Putamen (tissue), 1 donor: ENCODE results near the gene TMEM209.
"Not testable (repeated sequence)": the region's sequence is repeated elsewhere in the genome, so short reads cannot be mapped to it uniquely, and the experiment has no call there.

Source experiments
- DNase-seq: peaks from one replicate; pipeline ENCODE4 v3.0.0-alpha.2; 2016; ENCODE audit warnings: low spot score

TMEM209 gene

DNA sequence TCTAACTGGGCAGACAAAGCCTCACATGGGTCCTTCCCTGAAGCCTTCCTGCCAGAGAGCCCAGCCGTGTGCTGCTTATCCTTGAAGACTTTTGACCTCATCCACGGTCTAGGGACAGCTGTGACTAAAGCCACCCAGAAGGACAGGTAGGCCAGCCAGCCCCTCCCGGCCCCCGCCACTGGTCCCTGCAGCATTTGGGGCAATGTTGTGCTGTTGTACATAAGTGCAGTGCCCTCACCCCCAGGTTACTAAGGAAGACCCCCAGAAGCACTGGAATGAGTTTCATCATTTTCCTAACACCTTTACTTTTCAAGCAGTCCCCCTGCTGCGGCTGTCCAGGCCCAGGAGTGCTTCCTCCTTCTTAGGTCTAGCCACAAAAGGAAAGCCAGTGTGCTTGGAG is 43.0 kb downstream of the TMEM209 start:
- no peak for DNase-seq

- DNase-seq, result no peak
These were observed 44.8 kb downstream of the TMEM209 start for GRCh38 chr7:130160455-130160854.

DNA sequence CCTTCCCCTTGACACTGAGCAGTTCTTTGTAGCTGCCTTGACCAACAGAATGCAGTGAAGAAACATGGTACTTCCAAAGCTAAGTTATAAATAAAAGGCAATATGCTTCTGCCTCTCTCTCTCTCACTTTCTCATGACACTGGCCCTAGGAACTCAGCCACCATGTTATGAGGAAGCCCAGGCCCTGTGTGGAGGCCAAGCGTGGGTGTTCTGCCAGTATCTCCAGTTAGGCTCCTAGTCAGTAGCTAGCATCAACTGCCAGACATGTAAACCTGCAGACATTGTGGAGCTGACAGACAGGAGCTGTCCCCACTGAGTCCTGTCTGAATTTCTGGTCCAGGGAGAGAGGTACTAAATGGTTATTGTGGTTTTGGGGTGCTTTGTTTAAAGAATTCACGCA is 45.2 kb downstream of the TMEM209 start:
- DNase-seq, result no peak

DNA sequence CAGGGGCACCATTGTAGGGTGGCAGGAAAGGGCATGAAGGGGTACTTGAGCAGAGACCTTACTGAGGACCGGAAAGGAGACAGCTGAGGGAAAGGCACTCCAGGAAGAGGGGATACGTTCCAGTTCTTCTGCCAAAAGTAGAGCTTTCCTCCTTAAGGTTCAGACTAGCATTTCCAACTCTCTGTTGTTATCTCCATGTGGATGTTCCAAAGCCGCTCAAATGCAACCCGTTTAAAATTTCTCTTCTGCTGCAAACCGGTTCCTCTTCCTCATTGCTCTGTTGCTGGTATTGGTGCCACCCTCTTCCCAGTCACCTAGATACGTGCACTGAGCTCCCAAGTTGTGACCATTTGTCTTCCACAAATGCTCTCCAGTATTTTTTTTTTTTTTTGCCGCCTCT is 47.5 kb downstream of the TMEM209 start:
- no peak for DNase-seq

DNA sequence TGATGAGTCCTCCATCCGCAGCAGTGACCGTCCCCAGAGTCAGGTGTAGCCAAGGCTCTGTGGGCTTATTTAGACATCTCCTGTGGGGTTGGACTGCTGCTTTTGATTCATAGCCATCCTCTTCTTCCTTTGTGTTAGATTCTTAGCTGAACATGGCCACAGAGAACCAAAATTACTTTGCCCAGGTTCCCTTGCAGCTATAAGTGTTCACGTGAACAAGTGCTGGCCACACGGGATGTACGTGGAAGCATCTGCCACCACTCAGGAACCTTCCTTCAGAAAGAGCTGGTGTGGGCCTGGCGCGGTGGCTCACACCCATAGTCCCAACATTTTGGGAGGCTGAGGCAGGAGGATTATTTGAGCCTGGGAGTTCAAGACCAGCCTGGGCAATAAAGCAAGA is 49.1 kb downstream of the TMEM209 start:
- DNase-seq, result no peak

GRCh38 chr7:130154501-130155317 is 50.5 kb downstream of the TMEM209 start:
- DNase-seq, result no peak

GRCh38 chr7:130154131-130154500 is 51.1 kb downstream of the TMEM209 start:
- DNase-seq, result no peak

DNA sequence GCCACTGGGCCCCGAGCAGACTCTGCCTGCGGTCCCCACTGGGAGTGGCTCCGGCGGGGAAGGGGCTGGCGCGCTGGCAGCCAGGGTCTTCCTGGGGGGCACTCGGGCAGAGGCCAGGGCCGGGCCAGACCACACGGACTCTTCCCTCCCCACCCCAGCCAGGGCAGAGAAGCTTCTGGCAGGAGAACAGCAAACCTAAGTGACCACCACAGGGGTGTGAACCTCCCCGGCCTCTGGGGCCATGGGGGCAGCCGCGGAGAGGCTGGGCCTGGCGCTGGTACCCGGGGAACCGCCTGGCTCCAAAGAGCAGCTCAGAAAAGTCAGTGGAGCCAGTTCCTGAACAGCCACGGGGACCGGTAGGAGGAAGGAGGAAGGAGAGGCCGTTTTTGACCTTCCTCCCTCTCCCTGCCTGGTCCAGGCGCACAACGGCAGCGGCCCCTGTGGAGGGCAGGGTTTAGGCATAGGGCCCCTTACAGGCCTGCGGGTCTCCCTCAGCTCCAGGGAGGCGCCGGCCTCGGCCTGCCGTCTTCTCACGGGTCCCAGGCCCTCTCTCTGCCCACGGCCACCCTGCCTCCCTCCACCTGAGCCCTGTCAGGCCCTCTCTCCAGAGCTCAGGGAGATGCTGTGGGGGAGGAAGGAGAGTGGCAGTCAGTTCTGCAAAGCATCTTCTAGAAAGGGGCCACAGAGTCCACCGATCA is 51.8 kb downstream of the TMEM209 start:
- DNase-seq, result no peak

- DNase-seq, result no peak
These were observed 52.6 kb downstream of the TMEM209 start for GRCh38 chr7:130152493-130153210.

GRCh38 chr7:130151591-130152492 is 53.4 kb downstream of the TMEM209 start:
- DNase-seq, result no peak

DNA sequence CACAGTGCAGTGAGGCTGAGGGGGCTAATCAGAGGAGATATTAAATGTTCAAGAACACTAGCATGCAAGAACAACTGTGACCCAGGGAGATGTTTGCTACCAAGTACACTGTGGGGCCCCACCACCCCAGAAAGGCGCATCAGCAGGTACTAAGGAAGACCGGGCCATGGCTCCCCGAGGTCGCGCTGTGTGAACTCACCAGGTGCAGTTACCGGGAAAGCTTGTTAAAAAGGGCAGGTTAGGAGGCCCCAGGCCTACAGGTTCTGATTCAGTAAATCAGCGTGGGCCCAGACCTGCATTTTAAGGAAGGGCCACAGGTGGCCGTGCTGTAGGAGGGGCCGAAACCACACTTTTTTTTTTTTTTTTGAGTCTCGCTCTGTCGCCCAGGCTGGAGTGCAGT is 54.6 kb downstream of the TMEM209 start:
- DNase-seq, result no peak

DNA sequence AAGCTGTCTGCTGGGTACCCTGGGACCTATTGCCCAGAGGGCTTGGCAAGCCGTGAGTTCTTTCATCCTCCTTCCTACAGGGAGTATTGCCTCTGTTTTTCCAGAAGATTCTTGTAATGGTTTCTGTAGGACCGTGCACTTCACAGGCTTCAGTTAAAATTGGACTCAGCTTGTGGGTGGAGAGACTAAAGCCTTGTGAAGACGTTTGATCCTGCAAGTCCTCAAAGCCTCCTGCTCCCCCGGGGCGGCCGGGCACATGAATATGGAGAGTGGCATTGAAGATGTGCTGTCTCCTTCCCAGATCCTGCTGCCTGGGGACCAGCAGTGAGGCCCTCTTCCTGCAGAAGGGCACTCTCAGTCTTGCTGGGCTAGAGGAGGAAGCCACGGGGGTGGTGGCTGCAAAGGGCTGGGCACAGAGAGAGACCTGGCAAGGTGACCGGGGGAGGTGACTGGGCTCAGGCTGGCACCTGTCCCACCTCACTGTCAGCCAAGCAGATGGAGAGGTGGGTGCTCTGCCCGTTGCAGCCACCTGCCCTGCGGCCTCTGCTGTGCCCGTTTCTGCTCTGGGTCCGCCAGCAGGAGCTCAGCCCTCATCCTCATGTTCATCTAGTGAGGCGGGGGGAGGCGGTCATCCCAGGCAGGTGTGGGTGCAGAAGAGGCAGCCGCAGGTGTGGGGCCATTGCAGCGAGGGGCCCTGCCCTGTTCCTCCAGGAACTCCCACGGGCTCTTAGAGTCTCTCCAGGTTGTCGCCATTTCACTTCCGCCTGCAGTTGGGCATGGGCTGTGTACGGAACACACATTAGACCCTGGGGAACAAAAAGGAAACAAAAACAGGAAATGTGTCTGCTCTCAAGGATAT is 55.7 kb downstream of the TMEM209 start:
- no peak for DNase-seq

DNA sequence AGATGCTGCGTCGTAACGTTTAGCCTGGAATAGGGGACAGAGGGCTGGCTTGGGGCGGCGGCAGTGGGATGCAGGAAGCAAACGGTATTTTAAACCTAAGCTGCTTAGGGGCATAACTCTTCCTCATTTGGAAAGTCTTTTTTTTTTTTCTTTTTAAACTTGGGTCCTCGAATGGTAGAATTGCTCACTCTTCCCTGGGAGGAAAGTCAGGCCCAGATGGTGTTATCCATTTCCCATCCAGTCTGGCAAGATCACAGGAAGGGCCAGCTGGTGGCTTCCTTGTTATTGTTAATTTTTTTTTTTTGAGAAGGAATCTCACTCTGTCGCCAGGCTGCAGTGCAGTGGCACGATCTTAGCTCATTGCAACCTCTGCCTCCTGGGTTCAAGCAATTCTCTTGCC is 56.6 kb downstream of the TMEM209 start:
- no peak for DNase-seq

GRCh38 chr7:130147710-130148325 is 57.4 kb downstream of the TMEM209 start:
- no peak for DNase-seq

- DNase-seq, result no peak
These were observed 58.4 kb downstream of the TMEM209 start for GRCh38 chr7:130146693-130147405.

- not testable (repeated sequence) for DNase-seq
These were observed 59.1 kb downstream of the TMEM209 start for GRCh38 chr7:130146142-130146541.

- no peak for DNase-seq
These were observed 59.6 kb downstream of the TMEM209 start for GRCh38 chr7:130145424-130146100.

DNA sequence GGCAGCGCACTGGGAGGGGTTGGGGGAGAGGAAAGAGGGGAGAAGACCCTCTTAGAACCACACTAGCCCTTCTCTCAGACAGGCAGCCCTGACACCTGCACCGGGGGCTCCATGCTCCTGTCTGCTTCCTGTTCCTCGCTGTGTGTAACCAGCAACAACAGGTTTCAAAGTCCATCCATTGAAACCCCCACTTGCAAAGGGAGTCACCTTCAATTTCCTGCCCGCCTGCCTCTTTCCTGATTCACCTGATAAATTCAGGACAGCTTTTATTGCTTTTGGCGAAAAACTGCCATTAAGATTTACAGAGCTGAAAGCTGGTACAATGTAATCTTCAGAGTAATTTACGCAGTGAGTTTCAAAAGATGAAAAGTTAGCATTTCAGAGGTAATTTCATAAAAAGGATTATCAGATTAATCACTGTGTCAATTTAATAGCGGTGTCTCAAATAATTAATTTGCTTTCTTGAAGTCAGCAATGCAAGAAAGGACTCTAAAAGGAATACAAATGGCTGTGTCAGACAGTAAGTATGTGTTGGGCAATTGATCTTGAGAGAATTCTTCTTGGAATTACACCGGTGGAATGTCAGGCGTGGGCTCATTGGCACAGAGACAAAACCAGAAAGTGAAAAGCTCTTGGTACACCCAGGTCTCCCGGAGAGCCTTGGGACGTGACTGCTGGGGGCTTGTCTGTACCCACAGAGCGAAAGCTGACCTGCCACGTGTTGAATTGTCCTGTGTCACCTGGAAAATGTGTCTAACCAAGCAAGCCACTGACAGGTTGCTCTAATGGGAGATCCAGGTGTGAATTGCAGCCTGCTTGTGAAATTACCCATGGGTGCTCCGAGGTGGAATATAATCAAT is 60.7 kb downstream of the TMEM209 start:
- no peak for DNase-seq
